GM23338 (cell line): Measurements from ENCODE around the gene ITGA1. TPM values are rescaled to one million over a fixed set of nuclear protein-coding genes. Genes with fewer than 3 reads are reported as not detected.

ENCODE experiments used
- ATAC-seq: fragments of 200-7000 bp; cut with Tn5 transposase; 3 replicates; pipeline ENCODE4 v1.9.1; 2020
- DNase-seq: peaks from one replicate; pipeline ENCODE4 v3.0.0-alpha.2; 2015; ENCODE audit warnings: low spot score
- H2AFZ ChIP-seq: fragments of 200-600 bp; sonication (generic); 2 replicates; pipeline ENCODE4 v1.8.0; 2016; ENCODE audit warnings: antibody characterized with exemption, mild to moderate bottlenecking, moderate library complexity
- H3F3A ChIP-seq: fragments of 200-600 bp; sonication (generic); replicated peaks from 2 replicates; pipeline ENCODE4 v1.8.0; 2017; ENCODE audit warnings: antibody characterized with exemption, mixed run types, low read depth
- H3K27ac ChIP-seq: fragments of 200-600 bp; sonication (generic); 2 replicates; pipeline ENCODE4 v1.6.1; 2016; ENCODE audit warnings: low read depth
- H3K27me3 ChIP-seq: fragments of 200-600 bp; sonication (generic); 2 replicates; pipeline ENCODE4 v1.8.0; 2016; ENCODE audit warnings: mild to moderate bottlenecking, mixed run types, moderate library complexity; ENCODE audit not compliant: insufficient read depth
- H3K36me3 ChIP-seq: fragments of 200-600 bp; sonication (generic); 2 replicates; pipeline ENCODE4 v1.8.0; 2016; ENCODE audit warnings: mild to moderate bottlenecking; ENCODE audit not compliant: insufficient read depth
- H3K4me1 ChIP-seq: fragments of 200-600 bp; sonication (generic); 2 replicates; pipeline ENCODE4 v1.8.0; 2016; ENCODE audit warnings: mild to moderate bottlenecking, moderate library complexity; ENCODE audit not compliant: insufficient read depth
- H3K4me2 ChIP-seq: fragments of 200-600 bp; sonication (generic); 2 replicates; pipeline ENCODE4 v1.7.1; 2017; ENCODE audit warnings: mixed run types
- H3K4me3 ChIP-seq: fragments of 200-600 bp; sonication (generic); 2 replicates; pipeline ENCODE4 v1.6.1; 2016; ENCODE audit warnings: mixed run types
- H3K79me2 ChIP-seq: fragments of 200-600 bp; sonication (generic); replicated peaks from 2 replicates; pipeline ENCODE4 v1.8.0; 2017; ENCODE audit warnings: mild to moderate bottlenecking; ENCODE audit not compliant: insufficient read depth
- H3K9me2 ChIP-seq: fragments of 200-600 bp; sonication (generic); 2 replicates; pipeline ENCODE4 v1.8.0; 2017; ENCODE audit not compliant: insufficient read depth
- H4K20me1 ChIP-seq: fragments of 200-600 bp; sonication (generic); replicated peaks from 2 replicates; pipeline ENCODE4 v1.8.0; 2017; ENCODE audit warnings: mild to moderate bottlenecking; ENCODE audit not compliant: insufficient read depth
- H3K27ac Mint-ChIP-seq: 2 replicates; pipeline ENCODE4 v1.8.0; 2020; ENCODE audit warnings: inconsistent platforms, mild to moderate bottlenecking, moderate library complexity, mixed read lengths
- H3K27me3 Mint-ChIP-seq: 3 replicates; pipeline ENCODE4 v1.8.0; 2022; ENCODE audit warnings: low read depth, mild to moderate bottlenecking, moderate library complexity, mixed read lengths, inconsistent platforms; ENCODE audit not compliant: insufficient read depth, poor library complexity
- H3K36me3 Mint-ChIP-seq: 3 replicates; pipeline ENCODE4 v1.8.0; 2021; ENCODE audit warnings: low read depth, mild to moderate bottlenecking, inconsistent platforms, moderate library complexity, mixed read lengths
- H3K4me1 Mint-ChIP-seq: 3 replicates; pipeline ENCODE4 v1.8.0; 2020; ENCODE audit warnings: mild to moderate bottlenecking, inconsistent platforms, mixed read lengths
- H3K4me3 Mint-ChIP-seq: 3 replicates; pipeline ENCODE4 v1.8.0; 2021; ENCODE audit warnings: moderate library complexity, mild to moderate bottlenecking, inconsistent platforms, mixed read lengths
- H3K9me3 Mint-ChIP-seq: 3 replicates; pipeline ENCODE4 v1.8.0; 2020; ENCODE audit warnings: moderate library complexity, mild to moderate bottlenecking, inconsistent platforms, mixed read lengths
- CREB1 ChIP-seq: fragments of 250-450 bp; sonication (Bioruptor Pico); IDR thresholded peaks from 2 replicates; pipeline ENCODE4 v1.5.0; 2020; ENCODE audit warnings: low read depth, mild to moderate bottlenecking, moderate library complexity
- EZH2 ChIP-seq: fragments of 200-600 bp; sonication (generic); IDR thresholded peaks from one replicate; pipeline ENCODE4 v1.8.0; 2017; ENCODE audit warnings: antibody characterized with exemption, mild to moderate bottlenecking, low read depth; ENCODE audit not compliant: unreplicated experiment
- EZH2phosphoT487 ChIP-seq: fragments of 200-600 bp; sonication (generic); IDR thresholded peaks from one replicate; pipeline ENCODE4 v1.8.1; 2018; ENCODE audit warnings: antibody characterized with exemption; ENCODE audit not compliant: unreplicated experiment
- JUNB ChIP-seq: IDR thresholded peaks from one replicate; pipeline ENCODE4 v1.6.1; 2016; ENCODE audit warnings: antibody characterized with exemption; ENCODE audit not compliant: unreplicated experiment
- NANOG ChIP-seq: IDR thresholded peaks from 2 replicates; pipeline ENCODE4 v1.6.1; 2016; ENCODE audit warnings: antibody characterized with exemption, borderline replicate concordance
- ZNF114 ChIP-seq: fragments of 250-450 bp; sonication (Bioruptor Pico); IDR thresholded peaks from 2 replicates; pipeline ENCODE4 v1.5.0; 2020; ENCODE audit warnings: mild to moderate bottlenecking, moderate library complexity
- polyA plus RNA-seq: library from polyadenylated mRNA; unstranded; fragments of >200 nt; fragmentation: Nextera tagmentation; extraction: Ambion mirVana; gene quantifications from 2 replicates; pipeline ENCODE4 v1.2.1, GENCODE V29; 2016
- total RNA-seq: library from RNA; depleted of rRNA; stranded (reverse); fragments of >200 nt; shearing (Covaris generic); gene quantifications from 2 replicates; pipeline ENCODE4 v1.2.3, GENCODE V29; 2014
- TF ChIP-seq, protein P1 (sequence below): fragments of 250-450 bp; sonication (Bioruptor Pico); IDR thresholded peaks from 2 replicates; pipeline ENCODE4 v1.5.0; 2020; ENCODE audit warnings: mild to moderate bottlenecking, moderate library complexity
- TF ChIP-seq, protein P2 (sequence below): IDR thresholded peaks from 2 replicates; pipeline ENCODE4 v1.6.1; 2016; ENCODE audit warnings: antibody characterized with exemption
- TF ChIP-seq, protein P3 (sequence below): IDR thresholded peaks from one replicate; pipeline ENCODE4 v1.6.1; 2018; ENCODE audit warnings: antibody characterized with exemption; ENCODE audit not compliant: unreplicated experiment

Gene ITGA1
- total and polyA plus RNA-seq, 2 experiments from 2014 or later = 1.8 to 4.9 TPM

DNA sequence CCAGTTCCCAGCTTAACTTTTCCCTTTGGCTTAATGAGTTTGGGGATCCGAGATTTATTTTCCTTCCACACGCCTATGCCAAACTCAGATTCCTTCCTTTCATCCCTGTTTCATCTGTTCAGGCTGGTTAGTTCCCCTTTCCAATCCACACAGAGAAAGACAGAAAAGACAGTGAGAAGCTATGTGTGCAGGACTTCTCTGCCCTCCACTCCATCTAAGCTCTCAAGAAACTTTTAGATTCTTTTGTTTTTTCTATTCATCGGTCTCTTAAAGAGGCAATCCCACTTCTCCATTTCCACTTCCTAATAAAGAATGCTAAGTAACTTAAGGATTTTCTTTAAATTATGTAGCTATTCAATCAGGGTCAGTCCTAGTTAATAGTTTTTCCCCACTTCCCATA is 11.2 kb downstream of the ITGA1 start (continued):
- TF ChIP-seq, protein P1, sequence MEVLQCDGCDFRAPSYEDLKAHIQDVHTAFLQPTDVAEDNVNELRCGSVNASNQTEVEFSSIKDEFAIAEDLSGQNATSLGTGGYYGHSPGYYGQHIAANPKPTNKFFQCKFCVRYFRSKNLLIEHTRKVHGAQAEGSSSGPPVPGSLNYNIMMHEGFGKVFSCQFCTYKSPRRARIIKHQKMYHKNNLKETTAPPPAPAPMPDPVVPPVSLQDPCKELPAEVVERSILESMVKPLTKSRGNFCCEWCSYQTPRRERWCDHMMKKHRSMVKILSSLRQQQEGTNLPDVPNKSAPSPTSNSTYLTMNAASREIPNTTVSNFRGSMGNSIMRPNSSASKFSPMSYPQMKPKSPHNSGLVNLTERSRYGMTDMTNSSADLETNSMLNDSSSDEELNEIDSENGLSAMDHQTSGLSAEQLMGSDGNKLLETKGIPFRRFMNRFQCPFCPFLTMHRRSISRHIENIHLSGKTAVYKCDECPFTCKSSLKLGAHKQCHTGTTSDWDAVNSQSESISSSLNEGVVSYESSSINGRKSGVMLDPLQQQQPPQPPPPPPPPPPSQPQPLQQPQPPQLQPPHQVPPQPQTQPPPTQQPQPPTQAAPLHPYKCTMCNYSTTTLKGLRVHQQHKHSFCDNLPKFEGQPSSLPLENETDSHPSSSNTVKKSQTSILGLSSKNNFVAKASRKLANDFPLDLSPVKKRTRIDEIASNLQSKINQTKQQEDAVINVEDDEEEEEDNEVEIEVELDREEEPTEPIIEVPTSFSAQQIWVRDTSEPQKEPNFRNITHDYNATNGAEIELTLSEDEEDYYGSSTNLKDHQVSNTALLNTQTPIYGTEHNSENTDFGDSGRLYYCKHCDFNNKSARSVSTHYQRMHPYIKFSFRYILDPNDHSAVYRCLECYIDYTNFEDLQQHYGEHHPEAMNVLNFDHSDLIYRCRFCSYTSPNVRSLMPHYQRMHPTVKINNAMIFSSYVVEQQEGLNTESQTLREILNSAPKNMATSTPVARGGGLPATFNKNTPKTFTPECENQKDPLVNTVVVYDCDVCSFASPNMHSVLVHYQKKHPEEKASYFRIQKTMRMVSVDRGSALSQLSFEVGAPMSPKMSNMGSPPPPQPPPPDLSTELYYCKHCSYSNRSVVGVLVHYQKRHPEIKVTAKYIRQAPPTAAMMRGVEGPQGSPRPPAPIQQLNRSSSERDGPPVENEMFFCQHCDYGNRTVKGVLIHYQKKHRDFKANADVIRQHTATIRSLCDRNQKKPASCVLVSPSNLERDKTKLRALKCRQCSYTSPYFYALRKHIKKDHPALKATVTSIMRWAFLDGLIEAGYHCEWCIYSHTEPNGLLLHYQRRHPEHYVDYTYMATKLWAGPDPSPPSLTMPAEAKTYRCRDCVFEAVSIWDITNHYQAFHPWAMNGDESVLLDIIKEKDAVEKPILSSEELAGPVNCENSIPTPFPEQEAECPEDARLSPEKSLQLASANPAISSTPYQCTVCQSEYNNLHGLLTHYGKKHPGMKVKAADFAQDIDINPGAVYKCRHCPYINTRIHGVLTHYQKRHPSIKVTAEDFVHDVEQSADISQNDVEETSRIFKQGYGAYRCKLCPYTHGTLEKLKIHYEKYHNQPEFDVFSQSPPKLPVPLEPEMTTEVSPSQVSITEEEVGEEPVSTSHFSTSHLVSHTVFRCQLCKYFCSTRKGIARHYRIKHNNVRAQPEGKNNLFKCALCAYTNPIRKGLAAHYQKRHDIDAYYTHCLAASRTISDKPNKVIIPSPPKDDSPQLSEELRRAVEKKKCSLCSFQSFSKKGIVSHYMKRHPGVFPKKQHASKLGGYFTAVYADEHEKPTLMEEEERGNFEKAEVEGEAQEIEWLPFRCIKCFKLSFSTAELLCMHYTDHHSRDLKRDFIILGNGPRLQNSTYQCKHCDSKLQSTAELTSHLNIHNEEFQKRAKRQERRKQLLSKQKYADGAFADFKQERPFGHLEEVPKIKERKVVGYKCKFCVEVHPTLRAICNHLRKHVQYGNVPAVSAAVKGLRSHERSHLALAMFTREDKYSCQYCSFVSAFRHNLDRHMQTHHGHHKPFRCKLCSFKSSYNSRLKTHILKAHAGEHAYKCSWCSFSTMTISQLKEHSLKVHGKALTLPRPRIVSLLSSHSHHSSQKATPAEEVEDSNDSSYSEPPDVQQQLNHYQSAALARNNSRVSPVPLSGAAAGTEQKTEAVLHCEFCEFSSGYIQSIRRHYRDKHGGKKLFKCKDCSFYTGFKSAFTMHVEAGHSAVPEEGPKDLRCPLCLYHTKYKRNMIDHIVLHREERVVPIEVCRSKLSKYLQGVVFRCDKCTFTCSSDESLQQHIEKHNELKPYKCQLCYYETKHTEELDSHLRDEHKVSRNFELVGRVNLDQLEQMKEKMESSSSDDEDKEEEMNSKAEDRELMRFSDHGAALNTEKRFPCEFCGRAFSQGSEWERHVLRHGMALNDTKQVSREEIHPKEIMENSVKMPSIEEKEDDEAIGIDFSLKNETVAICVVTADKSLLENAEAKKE (CRISPR knock-in tag) = no peak
- TF ChIP-seq EZH2 = no peak
- no peak for TF ChIP-seq JUNB

DNA sequence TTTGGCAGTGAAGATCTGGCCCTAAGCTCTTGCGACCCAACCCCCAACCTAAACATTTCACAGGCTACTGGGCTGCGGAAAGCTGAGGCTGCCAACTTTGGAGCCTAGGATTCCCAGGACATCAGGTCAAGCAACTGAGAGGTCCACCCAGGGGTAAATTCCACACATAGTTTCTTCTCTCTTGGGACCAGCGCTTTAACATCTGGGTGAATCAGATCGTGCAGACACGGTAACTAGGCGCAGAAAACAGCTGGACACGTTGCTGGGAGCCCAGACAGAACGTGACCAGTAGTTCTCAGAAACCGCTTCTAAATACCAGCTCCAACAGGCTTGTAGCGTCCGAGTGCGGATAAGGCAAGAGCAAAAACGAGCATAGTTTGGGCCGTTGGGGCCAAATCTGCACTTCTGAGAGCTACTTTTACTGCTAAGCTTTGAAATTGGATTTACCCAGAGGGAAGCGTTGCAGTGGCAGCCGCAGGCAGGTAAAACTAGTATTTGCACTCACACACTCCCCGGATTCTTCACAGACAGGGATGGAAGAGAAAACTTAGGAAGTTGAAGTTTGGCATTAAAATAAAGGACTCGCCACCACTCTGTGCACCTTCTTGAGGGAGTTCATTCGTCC is 11.8 kb downstream of the ITGA1 start:
- Histone ChIP-seq H3K27me3 (no peaks in the 10 kb centered on the region), H3K79me2 (peaks cover 43% of the 10 kb centered on the region), H2AFZ (peak overlapping the region; percentile 70; the same call in 1 of the 2 replicates), H3K4me1 (peaks cover 49% of the 10 kb centered on the region), H3K9me2 (no peaks in the 10 kb centered on the region), H3K36me3 (no peaks in the 10 kb centered on the region), H3F3A (no peaks in the 10 kb centered on the region), H3K27ac (peak overlapping the region; percentile 98), H4K20me1 (no peaks in the 10 kb centered on the region), H3K4me2 (peak overlapping the region; percentile 87), H3K4me3 (peak overlapping the region; percentile 72)
- Mint-ChIP-seq H3K4me1 (peaks cover 39% of the 10 kb centered on the region; the same call in 2 of the 3 replicates), H3K9me3 (no peaks in the 10 kb centered on the region), H3K27ac (peak overlapping the region; percentile 96), H3K4me3 (peak overlapping the region; percentile 93), H3K27me3 (peaks cover 9% of the 10 kb centered on the region), H3K36me3 (peaks cover 23% of the 10 kb centered on the region; the same call in 2 of the 3 replicates)
- TF ChIP-seq ZNF114 (CRISPR knock-in tag) (no peak), EZH2 (no peak), CREB1 (CRISPR knock-in tag) (no peak), NANOG (no peak), EZH2phosphoT487 (no peak)
- TF ChIP-seq, protein P2, sequence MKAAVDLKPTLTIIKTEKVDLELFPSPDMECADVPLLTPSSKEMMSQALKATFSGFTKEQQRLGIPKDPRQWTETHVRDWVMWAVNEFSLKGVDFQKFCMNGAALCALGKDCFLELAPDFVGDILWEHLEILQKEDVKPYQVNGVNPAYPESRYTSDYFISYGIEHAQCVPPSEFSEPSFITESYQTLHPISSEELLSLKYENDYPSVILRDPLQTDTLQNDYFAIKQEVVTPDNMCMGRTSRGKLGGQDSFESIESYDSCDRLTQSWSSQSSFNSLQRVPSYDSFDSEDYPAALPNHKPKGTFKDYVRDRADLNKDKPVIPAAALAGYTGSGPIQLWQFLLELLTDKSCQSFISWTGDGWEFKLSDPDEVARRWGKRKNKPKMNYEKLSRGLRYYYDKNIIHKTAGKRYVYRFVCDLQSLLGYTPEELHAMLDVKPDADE = no peak
- TF ChIP-seq, protein P3, sequence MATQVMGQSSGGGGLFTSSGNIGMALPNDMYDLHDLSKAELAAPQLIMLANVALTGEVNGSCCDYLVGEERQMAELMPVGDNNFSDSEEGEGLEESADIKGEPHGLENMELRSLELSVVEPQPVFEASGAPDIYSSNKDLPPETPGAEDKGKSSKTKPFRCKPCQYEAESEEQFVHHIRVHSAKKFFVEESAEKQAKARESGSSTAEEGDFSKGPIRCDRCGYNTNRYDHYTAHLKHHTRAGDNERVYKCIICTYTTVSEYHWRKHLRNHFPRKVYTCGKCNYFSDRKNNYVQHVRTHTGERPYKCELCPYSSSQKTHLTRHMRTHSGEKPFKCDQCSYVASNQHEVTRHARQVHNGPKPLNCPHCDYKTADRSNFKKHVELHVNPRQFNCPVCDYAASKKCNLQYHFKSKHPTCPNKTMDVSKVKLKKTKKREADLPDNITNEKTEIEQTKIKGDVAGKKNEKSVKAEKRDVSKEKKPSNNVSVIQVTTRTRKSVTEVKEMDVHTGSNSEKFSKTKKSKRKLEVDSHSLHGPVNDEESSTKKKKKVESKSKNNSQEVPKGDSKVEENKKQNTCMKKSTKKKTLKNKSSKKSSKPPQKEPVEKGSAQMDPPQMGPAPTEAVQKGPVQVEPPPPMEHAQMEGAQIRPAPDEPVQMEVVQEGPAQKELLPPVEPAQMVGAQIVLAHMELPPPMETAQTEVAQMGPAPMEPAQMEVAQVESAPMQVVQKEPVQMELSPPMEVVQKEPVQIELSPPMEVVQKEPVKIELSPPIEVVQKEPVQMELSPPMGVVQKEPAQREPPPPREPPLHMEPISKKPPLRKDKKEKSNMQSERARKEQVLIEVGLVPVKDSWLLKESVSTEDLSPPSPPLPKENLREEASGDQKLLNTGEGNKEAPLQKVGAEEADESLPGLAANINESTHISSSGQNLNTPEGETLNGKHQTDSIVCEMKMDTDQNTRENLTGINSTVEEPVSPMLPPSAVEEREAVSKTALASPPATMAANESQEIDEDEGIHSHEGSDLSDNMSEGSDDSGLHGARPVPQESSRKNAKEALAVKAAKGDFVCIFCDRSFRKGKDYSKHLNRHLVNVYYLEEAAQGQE = no peak
- ATAC-seq = peak; percentile 60
- DNase-seq = peak; percentile 91
